ENCODE measurements around the gene VASN. TPM values are rescaled to one million over a fixed set of nuclear protein-coding genes. Genes with fewer than 3 reads are reported as not detected.

VASN gene
- total and polyA plus RNA-seq, 7 donors = 0.46 to 10.2 (median 7.1) TPM

DNA sequence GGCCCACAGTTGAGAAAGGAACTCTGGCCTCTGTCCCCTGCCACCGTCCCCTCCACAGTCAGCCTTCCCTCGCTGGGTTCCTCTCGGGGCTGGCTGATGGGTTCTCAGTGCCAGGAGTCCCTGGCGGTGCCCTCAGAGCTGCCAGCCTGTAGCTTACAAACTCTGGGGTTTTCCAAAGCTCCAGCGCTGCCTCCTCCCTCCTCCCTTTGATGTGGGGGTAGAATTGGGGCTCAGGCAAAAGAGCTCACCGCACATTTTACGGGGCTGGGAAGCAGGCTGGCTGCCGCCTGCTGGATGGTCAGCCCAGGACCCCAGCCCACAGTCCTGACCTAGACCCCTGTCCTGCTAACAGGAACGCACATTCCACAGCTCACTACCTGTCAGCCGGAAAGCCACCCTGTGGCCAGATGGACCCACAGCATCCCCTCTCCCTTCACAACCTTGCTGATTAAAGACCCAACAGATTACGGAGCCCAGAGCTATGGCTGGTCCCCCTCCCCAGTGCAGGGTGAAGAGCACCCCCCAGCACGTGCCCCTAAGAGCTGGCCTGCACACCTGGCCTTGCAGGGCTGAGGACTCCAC lies 6.0 kb downstream of the VASN start:
- DNase-seq = no peak
- Histone ChIP-seq H3K4me3 (no peak overlapping the region), H3K9me3 (no peaks in the 10 kb centered on the region), H3K27ac (peak overlapping the region; percentile 82 to 97 (median 90)), H3K4me1 (peaks cover 0 to 80% (median 71%) of the 10 kb centered on the region in 4 donors), H3K36me3 (peaks cover 2 to 22% (median 7%) of the 10 kb centered on the region in 4 donors), H3K27me3 (no peaks in the 10 kb centered on the region)
- TF ChIP-seq, protein P1, sequence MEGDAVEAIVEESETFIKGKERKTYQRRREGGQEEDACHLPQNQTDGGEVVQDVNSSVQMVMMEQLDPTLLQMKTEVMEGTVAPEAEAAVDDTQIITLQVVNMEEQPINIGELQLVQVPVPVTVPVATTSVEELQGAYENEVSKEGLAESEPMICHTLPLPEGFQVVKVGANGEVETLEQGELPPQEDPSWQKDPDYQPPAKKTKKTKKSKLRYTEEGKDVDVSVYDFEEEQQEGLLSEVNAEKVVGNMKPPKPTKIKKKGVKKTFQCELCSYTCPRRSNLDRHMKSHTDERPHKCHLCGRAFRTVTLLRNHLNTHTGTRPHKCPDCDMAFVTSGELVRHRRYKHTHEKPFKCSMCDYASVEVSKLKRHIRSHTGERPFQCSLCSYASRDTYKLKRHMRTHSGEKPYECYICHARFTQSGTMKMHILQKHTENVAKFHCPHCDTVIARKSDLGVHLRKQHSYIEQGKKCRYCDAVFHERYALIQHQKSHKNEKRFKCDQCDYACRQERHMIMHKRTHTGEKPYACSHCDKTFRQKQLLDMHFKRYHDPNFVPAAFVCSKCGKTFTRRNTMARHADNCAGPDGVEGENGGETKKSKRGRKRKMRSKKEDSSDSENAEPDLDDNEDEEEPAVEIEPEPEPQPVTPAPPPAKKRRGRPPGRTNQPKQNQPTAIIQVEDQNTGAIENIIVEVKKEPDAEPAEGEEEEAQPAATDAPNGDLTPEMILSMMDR (IDR thresholded peaks at IDR 0.05) = no peak
- no peak for TF ChIP-seq POLR2AphosphoS5 (IDR thresholded peaks at IDR 0.05)
- TF ChIP-seq POLR2A (IDR thresholded peaks at IDR 0.05) = no peak
- intact Hi-C loops (cut with DNase I) = no loop called here
- WGBS, 2 donors = 88 to 89% methylated on average over 12 of the region's 12 CpGs

DNA sequence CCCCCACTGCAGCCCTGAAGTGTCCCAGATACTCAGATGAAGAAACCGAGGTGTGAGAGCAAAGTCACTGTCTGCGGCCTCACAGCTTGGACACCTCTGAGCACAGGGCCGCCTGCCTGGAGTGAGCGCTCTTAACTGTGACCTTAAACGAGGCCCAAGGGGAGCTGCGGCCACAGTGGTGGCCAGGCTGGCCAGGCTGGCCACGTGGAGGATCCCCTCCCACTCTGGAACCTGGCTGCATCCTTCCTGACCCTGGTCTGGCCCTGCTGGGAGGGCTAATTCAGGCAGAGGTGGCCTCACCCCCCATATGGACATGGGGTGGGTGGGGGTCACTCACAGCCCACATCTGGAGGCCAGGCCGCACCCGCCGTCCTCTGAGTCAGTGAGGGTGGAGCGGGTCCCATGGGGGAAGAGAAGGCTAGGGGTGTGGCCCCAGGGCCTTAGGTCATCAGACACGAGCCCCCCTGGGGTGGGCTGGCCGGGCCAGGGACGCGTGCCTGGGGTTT lies 6.6 kb downstream of the VASN start:
- peak in 1 of 4 donors; percentile 38 for TF ChIP-seq POLR2AphosphoS5 (IDR thresholded peaks at IDR 0.05)
- no peak for TF ChIP-seq EP300 (IDR thresholded peaks at IDR 0.05)
- Histone ChIP-seq H3K4me1 (peaks cover 0 to 74% (median 66%) of the 10 kb centered on the region in 4 donors), H3K36me3 (peaks cover 5 to 27% (median 11%) of the 10 kb centered on the region in 4 donors), H3K27ac (peak overlapping the region; percentile 82 to 97 (median 90)), H3K27me3 (no peaks in the 10 kb centered on the region), H3K9me3 (no peaks in the 10 kb centered on the region), H3K4me3 (no peak overlapping the region)
- 84 to 88% methylated on average over 15 of the region's 15 CpGs for WGBS, 2 donors
- DNase-seq = no peak
- intact Hi-C loops (cut with DNase I) = no loop called here

DNA sequence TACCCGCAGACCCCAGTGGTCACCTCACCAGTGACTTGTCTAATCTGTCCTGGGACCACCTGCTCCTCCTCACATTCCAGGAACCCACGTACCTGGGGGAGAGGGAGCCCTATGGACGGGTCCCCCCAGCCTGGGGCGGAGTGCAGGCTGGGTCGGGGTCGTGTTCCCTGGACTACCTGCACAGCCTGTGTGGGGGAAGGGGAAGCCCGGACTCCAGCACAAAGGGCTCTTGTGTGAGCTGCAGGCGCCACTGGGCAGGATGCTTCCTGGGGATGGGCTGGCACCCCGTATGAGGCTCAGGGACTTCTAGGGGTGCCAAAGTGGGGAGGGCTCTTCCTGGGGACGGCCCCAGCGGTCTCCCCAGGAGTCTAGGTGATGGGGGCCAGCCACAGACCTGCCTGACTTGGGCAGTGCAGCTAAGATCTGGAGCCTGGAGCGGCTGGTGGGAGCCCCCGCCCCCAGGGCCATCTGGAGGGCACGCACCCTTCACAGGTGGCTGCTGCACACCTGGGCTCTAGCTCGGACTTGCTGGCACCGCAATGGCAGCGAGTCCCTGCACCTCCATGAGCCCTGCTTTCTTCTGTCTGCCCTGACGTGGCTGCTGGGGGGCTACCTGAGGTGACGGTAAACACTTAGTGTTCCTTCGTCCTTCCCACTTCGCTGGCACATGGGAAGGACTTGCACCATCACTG lies 7.5 kb downstream of the VASN start:
- TF ChIP-seq, protein P1 (IDR thresholded peaks at IDR 0.05) = no peak
- TF ChIP-seq POLR2AphosphoS5 (IDR thresholded peaks at IDR 0.05) = no peak
- TF ChIP-seq POLR2A (IDR thresholded peaks at IDR 0.05) = no peak
- no peak for TF ChIP-seq EP300 (IDR thresholded peaks at IDR 0.05)
- intact Hi-C loops (cut with DNase I) = no loop called here
- H3K4me1 ChIP-seq = peaks cover 0 to 65% (median 57%) of the 10 kb centered on the region in 4 donors
- H3K27me3 ChIP-seq = no peaks in the 10 kb centered on the region
- peaks cover 5 to 27% (median 13%) of the 10 kb centered on the region in 4 donors for H3K36me3 ChIP-seq
- WGBS, 2 donors = 89 to 91% methylated on average over 21 of the region's 21 CpGs
- peak overlapping the region in 3 of 4 donors; percentile 82 to 97 (median 90) for H3K27ac ChIP-seq
- no peak for DNase-seq
- no peaks in the 10 kb centered on the region for H3K9me3 ChIP-seq
- H3K4me3 ChIP-seq = no peak overlapping the region

GRCh38 chr16:4380119-4381063 lies 8.7 kb downstream of the VASN start:
- peak overlapping the region in 3 of 4 donors; percentile 23 to 52 (median 45) for H3K27ac ChIP-seq
- TF ChIP-seq, protein P1 (IDR thresholded peaks at IDR 0.05) = no peak
- TF ChIP-seq EP300 (IDR thresholded peaks at IDR 0.05) (no peak), POLR2A (IDR thresholded peaks at IDR 0.05) (no peak), POLR2AphosphoS5 (IDR thresholded peaks at IDR 0.05) (no peak)
- intact Hi-C loops (cut with DNase I) = no loop called here
- peaks cover 0 to 52% (median 44%) of the 10 kb centered on the region in 4 donors for H3K4me1 ChIP-seq
- H3K36me3 ChIP-seq = peaks cover 5 to 31% (median 13%) of the 10 kb centered on the region in 4 donors
- no peaks in the 10 kb centered on the region for H3K27me3 ChIP-seq
- H3K4me3 ChIP-seq = no peak overlapping the region
- WGBS, 2 donors = 88 to 92% methylated on average over 26 of the region's 26 CpGs
- no peak for DNase-seq
- H3K9me3 ChIP-seq = no peaks in the 10 kb centered on the region
